Activated naive CD4-positive, alpha-beta T cell treated with anti-CD3 and anti-CD28 coated beads, Interleukin-2, amount 50 U/mL, for 24 hours (primary cell): Measurements from ENCODE around the gene NOL3.

Source experiments
- H3K27ac Mint-ChIP-seq: one replicate; pipeline ENCODE4 v1.8.0; 2021; ENCODE audit warnings: mild to moderate bottlenecking, mixed read lengths
- H3K27me3 Mint-ChIP-seq: one replicate; pipeline ENCODE4 v1.8.0; 2021; ENCODE audit warnings: mixed read lengths
- H3K36me3 Mint-ChIP-seq: one replicate; pipeline ENCODE4 v1.8.0; 2021; ENCODE audit warnings: mixed read lengths
- H3K4me1 Mint-ChIP-seq: one replicate; pipeline ENCODE4 v1.8.0; 2021; ENCODE audit warnings: mixed read lengths
- H3K4me3 Mint-ChIP-seq: one replicate; pipeline ENCODE4 v1.8.0; 2021; ENCODE audit warnings: mild to moderate bottlenecking, mixed read lengths
- H3K9me3 Mint-ChIP-seq: one replicate; pipeline ENCODE4 v1.8.0; 2021; ENCODE audit warnings: mixed read lengths

NOL3 gene

GRCh38 chr16:67188798-67189197 lies 18.5 kb downstream of the NOL3 start:
- Mint-ChIP-seq H3K27ac (no peak overlapping the region), H3K27me3 (no peaks in the 10 kb centered on the region), H3K9me3 (no peaks in the 10 kb centered on the region), H3K36me3 (peaks cover 4% of the 10 kb centered on the region), H3K4me1 (peaks cover 32% of the 10 kb centered on the region), H3K4me3 (no peak overlapping the region)

DNA sequence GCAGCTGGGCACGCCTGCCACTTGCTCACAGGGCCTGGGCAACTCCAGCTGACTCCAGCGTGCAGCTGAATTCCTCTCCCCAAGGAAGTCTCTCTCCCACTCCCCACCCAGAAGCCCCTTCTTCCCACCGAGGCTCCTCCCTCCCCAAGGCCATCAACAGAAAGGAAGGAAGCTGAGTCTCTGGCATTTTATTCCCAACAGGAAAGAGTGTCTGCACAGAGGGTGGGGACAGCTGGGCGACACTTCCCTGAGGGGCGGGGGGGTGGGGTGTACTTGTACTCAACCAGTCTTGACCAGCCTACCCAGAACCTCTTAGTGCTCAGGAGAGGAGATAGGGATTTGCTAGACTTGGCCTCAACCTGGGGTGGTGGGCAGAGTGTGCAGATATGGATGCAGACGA lies 19.7 kb downstream of the NOL3 start, which contains the start of gene EXOC3L1:
Gene EXOC3L1 (minus strand): TSS at position 96 of the 400 bp plus-strand sequence. CDS start 460 bp downstream, outside the sequence.
- Mint-ChIP-seq H3K4me1 (peaks cover 31% of the 10 kb centered on the region), H3K9me3 (no peaks in the 10 kb centered on the region), H3K27me3 (no peaks in the 10 kb centered on the region), H3K36me3 (peaks cover 7% of the 10 kb centered on the region), H3K27ac (no peak within 1 kb of the TSS), H3K4me3 (no peak within 1 kb of the TSS)

DNA sequence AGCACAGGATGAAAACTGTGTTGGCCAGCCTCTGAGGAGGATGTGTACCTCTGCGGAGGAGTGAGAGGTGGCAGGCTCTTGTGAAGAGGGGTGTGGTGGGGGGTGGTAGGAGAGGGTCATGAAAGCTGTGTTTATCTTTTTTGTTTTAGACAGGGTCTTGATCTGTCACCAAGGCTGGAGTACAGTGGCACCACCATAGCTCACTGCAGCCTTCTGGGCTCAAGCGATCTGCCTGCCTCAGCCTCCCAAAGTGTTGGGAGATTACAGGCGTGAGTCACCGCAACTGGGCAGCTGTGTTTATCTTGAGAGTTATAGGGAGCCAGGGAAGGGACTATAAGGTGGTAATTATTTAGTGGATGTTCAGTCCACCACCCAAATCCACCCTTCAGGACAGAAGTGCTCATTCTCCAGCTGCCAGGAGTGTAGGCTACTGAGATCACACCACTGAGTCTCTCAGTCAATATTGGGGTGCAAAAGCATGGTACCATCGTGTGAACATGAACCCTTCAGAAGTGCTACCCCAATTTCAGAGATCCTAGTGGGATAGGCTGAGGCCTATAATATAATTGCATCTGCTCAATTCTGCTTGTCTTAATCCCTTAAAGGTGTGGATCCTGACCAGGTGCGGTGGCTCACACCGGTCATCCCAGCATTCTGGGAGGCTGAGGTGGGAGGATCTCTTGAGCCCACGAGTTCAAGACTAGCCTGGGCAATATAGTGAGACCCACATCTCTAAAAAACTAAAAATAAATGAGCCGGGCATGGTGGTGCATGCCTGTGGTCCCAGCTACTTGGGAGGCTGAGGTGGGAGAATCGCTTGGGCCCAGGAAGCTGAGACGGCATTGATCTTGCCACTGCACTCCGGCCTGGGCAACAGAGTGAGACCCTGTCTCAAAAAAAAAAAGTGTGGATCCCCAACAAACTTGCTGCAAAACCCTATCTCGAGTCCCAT lies 20.4 kb downstream of the NOL3 start:
- Mint-ChIP-seq H3K9me3 (no peaks in the 10 kb centered on the region), H3K27ac (no peak overlapping the region), H3K4me3 (peak overlapping the region; percentile 95), H3K36me3 (peaks cover 9% of the 10 kb centered on the region), H3K27me3 (no peaks in the 10 kb centered on the region), H3K4me1 (peaks cover 27% of the 10 kb centered on the region)

DNA sequence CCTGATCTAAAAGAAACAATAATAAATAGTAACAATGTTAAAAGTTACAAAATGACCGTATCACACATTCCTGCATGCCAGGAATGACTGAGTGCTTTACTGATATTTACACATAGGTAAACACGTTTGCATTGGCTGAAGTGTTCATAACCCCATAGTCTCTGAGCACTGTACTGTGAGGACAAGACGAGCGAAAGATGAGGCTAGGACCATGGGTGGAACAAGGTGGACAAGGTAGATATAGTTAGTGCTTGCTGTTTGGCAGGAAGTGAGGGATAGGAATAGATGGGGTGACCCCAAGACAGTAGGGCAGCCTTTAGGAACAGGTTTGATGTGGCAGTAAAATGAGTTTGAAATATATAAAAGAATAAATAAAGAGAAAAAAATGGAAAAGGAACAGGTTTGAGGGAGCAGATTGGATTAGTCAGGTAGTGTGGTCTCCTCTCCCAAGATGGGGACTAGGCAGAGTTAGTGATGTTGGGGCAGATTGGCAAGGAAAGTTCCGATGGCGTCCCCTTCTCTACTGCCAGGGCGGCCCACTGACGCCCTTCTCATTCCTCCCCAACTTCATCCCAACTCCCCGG lies 21.2 kb downstream of the NOL3 start:
- Mint-ChIP-seq H3K27ac (peak overlapping the region; percentile 89), H3K36me3 (peaks cover 13% of the 10 kb centered on the region), H3K9me3 (no peaks in the 10 kb centered on the region), H3K4me3 (peak overlapping the region; percentile 95), H3K4me1 (peaks cover 34% of the 10 kb centered on the region), H3K27me3 (no peaks in the 10 kb centered on the region)

DNA sequence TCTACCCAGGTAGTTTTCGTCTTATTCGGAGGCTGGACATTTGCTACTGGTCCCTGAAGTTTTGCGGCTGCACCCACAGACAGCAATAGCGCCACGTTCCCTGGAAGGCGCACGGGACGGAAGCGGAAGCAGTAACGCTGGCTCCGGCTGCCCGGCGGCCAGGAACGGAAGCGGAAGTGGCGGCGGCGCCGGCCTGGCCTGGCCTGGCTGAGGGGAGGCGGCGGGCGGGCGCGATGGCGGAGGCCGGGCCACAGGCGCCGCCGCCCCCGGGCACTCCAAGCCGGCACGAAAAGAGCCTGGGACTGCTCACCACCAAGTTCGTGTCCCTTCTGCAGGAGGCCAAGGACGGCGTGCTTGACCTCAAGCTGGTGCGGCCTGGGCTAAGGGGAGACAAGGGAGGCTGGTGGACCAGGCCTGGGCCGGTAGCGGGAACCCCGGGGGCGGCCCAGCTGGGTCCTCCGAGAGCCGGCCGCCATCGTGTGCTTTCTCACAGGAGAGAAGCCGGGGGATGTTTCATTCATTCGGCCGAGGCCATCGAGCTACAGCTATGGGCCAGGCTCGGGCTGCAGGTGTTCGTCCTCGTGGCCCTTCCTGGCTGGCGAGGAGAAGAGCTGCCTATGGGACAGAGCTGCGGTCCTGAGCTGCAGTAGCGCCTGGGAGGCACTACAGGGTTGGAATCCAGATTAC lies 21.8 kb downstream of the NOL3 start, which contains the start of gene E2F4:
Gene E2F4 (plus strand): TSS at position 161 of the 687 bp plus-strand sequence. CDS start 73 bp downstream, at position 234.
- peak within 1 kb of the TSS; percentile 95 for H3K4me3 Mint-ChIP-seq
- peaks cover 38% of the 10 kb centered on the region for H3K4me1 Mint-ChIP-seq
- peaks cover 17% of the 10 kb centered on the region for H3K36me3 Mint-ChIP-seq
- no peaks in the 10 kb centered on the region for H3K9me3 Mint-ChIP-seq
- peak within 1 kb of the TSS; percentile 89 for H3K27ac Mint-ChIP-seq
- no peaks in the 10 kb centered on the region for H3K27me3 Mint-ChIP-seq

DNA sequence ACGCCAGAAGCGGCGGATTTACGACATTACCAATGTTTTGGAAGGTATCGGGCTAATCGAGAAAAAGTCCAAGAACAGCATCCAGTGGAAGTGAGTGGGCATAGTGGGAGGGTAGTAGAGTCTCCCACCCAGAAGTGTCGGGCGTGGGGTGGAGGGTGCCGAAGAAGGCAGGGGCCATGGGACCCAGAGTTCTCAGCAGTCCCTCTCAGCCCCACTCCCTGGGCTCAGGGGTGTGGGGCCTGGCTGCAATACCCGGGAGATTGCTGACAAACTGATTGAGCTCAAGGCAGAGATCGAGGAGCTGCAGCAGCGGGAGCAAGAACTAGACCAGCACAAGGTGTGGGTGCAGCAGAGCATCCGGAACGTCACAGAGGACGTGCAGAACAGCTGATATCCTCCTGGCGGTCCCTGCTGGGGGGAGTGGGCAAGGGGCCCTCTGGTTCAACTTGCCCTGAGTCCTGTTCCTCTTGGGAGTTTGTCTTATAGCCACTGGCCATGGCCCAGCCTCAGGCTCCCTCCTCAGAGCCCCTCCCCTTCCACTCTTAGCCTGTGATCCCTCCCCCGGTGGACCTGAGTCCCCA lies 22.5 kb downstream of the NOL3 start:
- peak overlapping the region; percentile 51 for H3K27ac Mint-ChIP-seq
- H3K4me3 Mint-ChIP-seq, result peak overlapping the region; percentile 95
- no peaks in the 10 kb centered on the region for H3K27me3 Mint-ChIP-seq
- peaks cover 38% of the 10 kb centered on the region for H3K4me1 Mint-ChIP-seq
- H3K9me3 Mint-ChIP-seq, result no peaks in the 10 kb centered on the region
- peaks cover 17% of the 10 kb centered on the region for H3K36me3 Mint-ChIP-seq

DNA sequence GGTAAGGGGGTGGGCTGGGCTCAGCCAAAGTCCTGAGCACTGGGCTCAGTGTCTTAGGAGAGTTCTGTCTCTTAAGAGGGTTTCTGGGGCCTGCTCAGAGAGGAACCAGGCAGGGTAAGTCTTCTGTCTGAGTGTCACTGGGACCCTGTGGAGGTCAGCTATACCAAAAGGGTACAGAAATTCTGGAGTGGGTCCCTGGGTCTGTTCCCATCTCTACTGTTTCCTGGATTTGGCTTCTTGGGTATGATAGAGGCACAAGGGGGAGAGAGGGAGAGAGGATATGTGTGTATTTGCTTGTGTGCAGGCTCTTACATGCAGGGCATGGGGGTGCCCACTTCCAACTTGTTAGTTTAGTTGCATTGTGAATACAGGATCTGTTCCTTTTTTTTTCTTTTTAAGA lies 23.2 kb downstream of the NOL3 start:
- peaks cover 18% of the 10 kb centered on the region for H3K36me3 Mint-ChIP-seq
- peak overlapping the region; percentile 95 for H3K4me3 Mint-ChIP-seq
- H3K27ac Mint-ChIP-seq, result peak overlapping the region; percentile 46
- H3K9me3 Mint-ChIP-seq, result no peaks in the 10 kb centered on the region
- no peaks in the 10 kb centered on the region for H3K27me3 Mint-ChIP-seq
- H3K4me1 Mint-ChIP-seq, result peaks cover 38% of the 10 kb centered on the region

DNA sequence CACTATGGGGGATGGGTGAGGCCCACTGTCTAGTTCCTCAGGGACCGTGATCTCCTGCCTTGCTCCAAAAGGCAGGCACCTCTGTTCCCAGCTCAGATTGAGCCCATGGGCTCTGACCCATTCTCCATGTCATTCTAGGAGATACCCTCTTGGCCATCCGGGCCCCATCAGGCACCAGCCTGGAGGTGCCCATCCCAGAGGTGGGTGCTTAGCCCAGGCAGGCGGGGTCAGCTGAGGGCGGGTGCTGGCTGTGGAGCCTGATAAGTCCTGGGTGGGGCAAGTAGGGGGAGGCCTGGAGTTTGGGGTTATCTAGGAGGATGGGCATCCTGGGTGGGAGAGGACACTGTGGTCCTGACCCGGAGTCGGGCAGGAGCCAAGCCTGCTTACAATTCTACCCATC lies 23.9 kb downstream of the NOL3 start:
- H3K27me3 Mint-ChIP-seq, result no peaks in the 10 kb centered on the region
- no peaks in the 10 kb centered on the region for H3K9me3 Mint-ChIP-seq
- H3K36me3 Mint-ChIP-seq, result peaks cover 18% of the 10 kb centered on the region
- peaks cover 38% of the 10 kb centered on the region for H3K4me1 Mint-ChIP-seq
- peak overlapping the region; percentile 95 for H3K4me3 Mint-ChIP-seq
- peak overlapping the region; percentile 41 for H3K27ac Mint-ChIP-seq

DNA sequence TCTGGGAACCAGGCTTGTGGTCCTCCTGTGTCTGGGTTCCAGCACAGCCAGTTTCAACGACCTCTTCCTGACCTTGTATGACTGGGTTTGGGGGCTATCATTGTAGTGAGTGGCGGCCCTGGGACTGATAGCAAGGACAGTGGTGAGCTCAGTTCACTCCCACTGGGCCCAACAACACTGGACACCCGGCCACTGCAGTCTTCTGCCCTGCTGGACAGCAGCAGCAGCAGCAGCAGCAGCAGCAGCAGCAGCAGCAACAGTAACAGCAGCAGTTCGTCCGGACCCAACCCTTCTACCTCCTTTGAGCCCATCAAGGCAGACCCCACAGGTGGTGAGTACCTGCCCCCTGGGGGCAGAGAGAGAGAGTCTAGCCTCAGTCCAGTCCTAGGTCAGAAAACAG lies 25.3 kb downstream of the NOL3 start:
- Mint-ChIP-seq H3K9me3 (no peaks in the 10 kb centered on the region), H3K27me3 (no peaks in the 10 kb centered on the region), H3K36me3 (peaks cover 18% of the 10 kb centered on the region), H3K4me1 (peaks cover 38% of the 10 kb centered on the region), H3K4me3 (no peak overlapping the region), H3K27ac (no peak overlapping the region)

DNA sequence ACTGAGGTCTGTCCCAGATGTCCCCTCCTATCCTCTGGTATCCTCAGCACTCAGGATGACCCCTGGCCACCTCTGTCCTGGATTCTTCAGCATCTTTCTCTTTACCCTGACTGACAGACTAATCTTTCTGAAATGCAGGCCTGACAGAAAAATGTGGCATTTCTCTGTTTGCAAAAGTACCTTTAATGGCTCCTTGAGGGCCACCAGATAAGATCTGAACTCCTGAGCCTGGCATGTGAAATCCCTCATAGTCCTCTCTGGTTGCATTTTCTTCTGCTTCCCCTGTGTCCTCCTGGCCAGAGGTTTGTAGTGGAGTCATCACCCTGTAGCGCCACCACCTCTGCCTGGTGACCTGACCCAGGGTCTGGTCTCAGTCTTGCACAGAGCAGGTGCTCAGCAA lies 26.5 kb downstream of the NOL3 start:
- no peaks in the 10 kb centered on the region for H3K27me3 Mint-ChIP-seq
- peaks cover 18% of the 10 kb centered on the region for H3K36me3 Mint-ChIP-seq
- H3K4me1 Mint-ChIP-seq, result peaks cover 31% of the 10 kb centered on the region
- peak overlapping the region; percentile 51 for H3K4me3 Mint-ChIP-seq
- H3K9me3 Mint-ChIP-seq, result no peaks in the 10 kb centered on the region
- peak overlapping the region; percentile 76 for H3K27ac Mint-ChIP-seq

GRCh38 chr16:67197704-67198103 lies 27.4 kb downstream of the NOL3 start:
- Mint-ChIP-seq H3K4me3 (no peak overlapping the region), H3K27me3 (no peaks in the 10 kb centered on the region), H3K36me3 (peaks cover 16% of the 10 kb centered on the region), H3K27ac (peak overlapping the region; percentile 55), H3K4me1 (peaks cover 27% of the 10 kb centered on the region), H3K9me3 (no peaks in the 10 kb centered on the region)

DNA sequence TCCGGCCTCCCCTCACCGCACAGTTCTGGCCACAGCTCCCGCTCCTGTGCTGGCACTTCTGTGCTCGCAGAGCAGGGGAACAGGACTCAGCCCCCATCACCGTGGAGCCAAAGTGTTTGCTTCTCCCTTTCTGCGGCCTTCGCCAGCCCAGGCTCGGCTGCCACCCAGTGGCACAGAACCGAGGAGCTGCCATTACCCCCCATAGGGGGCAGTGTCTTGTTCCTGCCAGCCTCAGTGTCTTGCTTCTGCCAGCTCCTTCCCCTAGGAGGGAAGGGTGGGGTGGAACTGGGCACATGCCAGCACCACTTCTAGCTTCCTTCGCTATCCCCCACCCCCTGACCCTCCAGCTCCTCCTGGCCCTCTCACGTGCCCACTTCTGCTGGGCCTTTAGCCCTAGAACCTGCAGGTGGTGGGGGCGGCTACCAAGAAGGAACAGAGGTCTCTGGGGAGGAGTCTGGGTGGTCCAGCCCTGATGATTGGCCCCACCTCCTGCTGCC lies 27.9 kb downstream of the NOL3 start:
- H3K4me1 Mint-ChIP-seq, result peaks cover 24% of the 10 kb centered on the region
- no peak overlapping the region for H3K27ac Mint-ChIP-seq
- H3K27me3 Mint-ChIP-seq, result no peaks in the 10 kb centered on the region
- H3K9me3 Mint-ChIP-seq, result no peaks in the 10 kb centered on the region
- H3K4me3 Mint-ChIP-seq, result no peak overlapping the region
- peaks cover 15% of the 10 kb centered on the region for H3K36me3 Mint-ChIP-seq

- no peaks in the 10 kb centered on the region for H3K9me3 Mint-ChIP-seq
- no peaks in the 10 kb centered on the region for H3K27me3 Mint-ChIP-seq
- no peak within 1 kb of the TSS for H3K4me3 Mint-ChIP-seq
- H3K27ac Mint-ChIP-seq, result no peak within 1 kb of the TSS
- peaks cover 15% of the 10 kb centered on the region for H3K4me1 Mint-ChIP-seq
- H3K36me3 Mint-ChIP-seq, result peaks cover 11% of the 10 kb centered on the region
Observed at GRCh38 chr16:67199011-67199807, 28.9 kb downstream of the NOL3 start, which contains the start of gene ELMO3. TSS of gene ELMO3 (plus strand) at chr16:67199131. CDS start at chr16:67199327, 196 bp downstream.

DNA sequence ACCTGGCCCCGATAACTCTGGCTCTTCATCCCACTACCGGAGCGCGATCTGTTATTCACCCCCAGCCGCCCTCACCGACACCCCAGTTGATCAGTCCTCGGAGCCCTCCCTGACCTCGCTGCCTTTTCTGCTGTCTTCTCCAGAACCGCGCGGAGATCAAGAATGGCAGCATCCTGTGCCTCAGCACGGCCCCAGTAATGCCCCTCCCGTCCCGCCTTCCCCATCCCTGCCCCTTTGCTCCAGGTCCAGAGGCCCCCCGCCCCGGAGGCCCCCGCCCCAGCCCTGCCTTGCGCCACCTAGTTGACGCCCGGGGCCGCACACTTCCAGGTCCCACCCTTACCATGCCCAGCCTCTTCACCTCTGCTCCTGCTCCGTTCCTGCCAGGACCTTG lies 29.5 kb downstream of the NOL3 start:
- no peak overlapping the region for H3K27ac Mint-ChIP-seq
- H3K9me3 Mint-ChIP-seq, result no peaks in the 10 kb centered on the region
- H3K4me1 Mint-ChIP-seq, result peaks cover 15% of the 10 kb centered on the region
- no peak overlapping the region for H3K4me3 Mint-ChIP-seq
- H3K36me3 Mint-ChIP-seq, result peaks cover 11% of the 10 kb centered on the region
- H3K27me3 Mint-ChIP-seq, result no peaks in the 10 kb centered on the region
